Neural progenitor cell (in vitro differentiated cells): ENCODE data around the gene ATP7B.

Experiments used
- EZH2 ChIP-seq: fragments of 200-600 bp; sonication (generic); IDR thresholded peaks from 2 replicates; pipeline ENCODE4 v1.6.1; 2017; ENCODE audit warnings: antibody characterized with exemption, mild to moderate bottlenecking, moderate library complexity
- EZH2phosphoT487 ChIP-seq: fragments of 200-600 bp; sonication (generic); IDR thresholded peaks from 2 replicates; pipeline ENCODE4 v1.6.1; 2017; ENCODE audit warnings: antibody characterized with exemption
- TF ChIP-seq, protein P1 (sequence below): fragments of 200-600 bp; sonication (generic); IDR thresholded peaks from 2 replicates; pipeline ENCODE4 v1.5.1; 2017; ENCODE audit warnings: antibody characterized with exemption, mild to moderate bottlenecking

GRCh38 chr13:51916051-51916818 is 95.0 kb downstream of the ATP7B start:
- TF ChIP-seq, protein P1, sequence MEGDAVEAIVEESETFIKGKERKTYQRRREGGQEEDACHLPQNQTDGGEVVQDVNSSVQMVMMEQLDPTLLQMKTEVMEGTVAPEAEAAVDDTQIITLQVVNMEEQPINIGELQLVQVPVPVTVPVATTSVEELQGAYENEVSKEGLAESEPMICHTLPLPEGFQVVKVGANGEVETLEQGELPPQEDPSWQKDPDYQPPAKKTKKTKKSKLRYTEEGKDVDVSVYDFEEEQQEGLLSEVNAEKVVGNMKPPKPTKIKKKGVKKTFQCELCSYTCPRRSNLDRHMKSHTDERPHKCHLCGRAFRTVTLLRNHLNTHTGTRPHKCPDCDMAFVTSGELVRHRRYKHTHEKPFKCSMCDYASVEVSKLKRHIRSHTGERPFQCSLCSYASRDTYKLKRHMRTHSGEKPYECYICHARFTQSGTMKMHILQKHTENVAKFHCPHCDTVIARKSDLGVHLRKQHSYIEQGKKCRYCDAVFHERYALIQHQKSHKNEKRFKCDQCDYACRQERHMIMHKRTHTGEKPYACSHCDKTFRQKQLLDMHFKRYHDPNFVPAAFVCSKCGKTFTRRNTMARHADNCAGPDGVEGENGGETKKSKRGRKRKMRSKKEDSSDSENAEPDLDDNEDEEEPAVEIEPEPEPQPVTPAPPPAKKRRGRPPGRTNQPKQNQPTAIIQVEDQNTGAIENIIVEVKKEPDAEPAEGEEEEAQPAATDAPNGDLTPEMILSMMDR, result no peak
- no peak for TF ChIP-seq EZH2
- TF ChIP-seq EZH2phosphoT487, result no peak
